CD4-positive, alpha-beta T cell (primary cell): ENCODE data around the gene AGPS. TPM values are rescaled to one million over a fixed set of nuclear protein-coding genes. Genes with fewer than 3 reads are reported as not detected.

Experiments
- ATAC-seq: fragments of 200-7000 bp; cut with Tn5 transposase; one replicate; pipeline ENCODE4 v1.10.0; 2022; ENCODE audit warnings: mild to moderate bottlenecking; ENCODE audit not compliant: poor library complexity
- CTCF ChIA-PET: fragments of 350-600 bp; sonication (Branson Sonifier 250); formaldehyde crosslinking; loops from one replicate; lab custom pipeline; 2021; ENCODE audit warnings: antibody characterized with exemption, inconsistent platforms; lab: Charles Lee
- POLR2A ChIA-PET: fragments of 350-600 bp; sonication (Branson Sonifier 250); formaldehyde crosslinking; loops from one replicate; lab custom pipeline; 2021; ENCODE audit warnings: antibody characterized with exemption, inconsistent platforms; lab: Charles Lee
- DNase-seq, 14 experiments: peaks; one replicate each; pipeline ENCODE4 v3.0.0-alpha.2; 2013 to 2020; ENCODE audit warnings: mixed read lengths in 2 of 14
- H3K27ac ChIP-seq, 2 donors: one replicate each; pipeline versions ENCODE4 v1.5.1 to v1.7.0; 2013; ENCODE audit warnings: low read length in 2 of 2, low read depth in 1 of 2, mild to moderate bottlenecking in 1 of 2
- H3K27me3 ChIP-seq, 2 experiments: 1 replicate in 1 of 2; 2 replicates in 1 of 2; pipeline versions ENCODE4 v1.6.1 to v1.7.0; 2013; ENCODE audit warnings: low read length in 2 of 2, control low read depth in 1 of 2, mild to moderate bottlenecking in 1 of 2, moderate library complexity in 1 of 2; ENCODE audit not compliant: insufficient read depth in 2 of 2, control insufficient read depth in 1 of 2
- H3K36me3 ChIP-seq: one replicate; pipeline ENCODE4 v1.6.1; 2013; ENCODE audit warnings: low read length, control low read depth; ENCODE audit not compliant: insufficient read depth
- H3K4me1 ChIP-seq: one replicate; pipeline ENCODE4 v1.6.1; 2013; ENCODE audit warnings: low read length, control low read depth; ENCODE audit not compliant: insufficient read depth
- H3K4me3 ChIP-seq: one replicate; pipeline ENCODE4 v1.5.1; 2013; ENCODE audit warnings: mild to moderate bottlenecking, low read length, moderate library complexity
- H3K9me3 ChIP-seq, 2 experiments: 1 replicate in 1 of 2; 2 replicates in 1 of 2; pipeline versions ENCODE4 v1.6.1 to v1.7.0; 2013; ENCODE audit warnings: low read length in 2 of 2, mild to moderate bottlenecking in 2 of 2, control low read depth in 1 of 2, moderate library complexity in 1 of 2; ENCODE audit not compliant: control insufficient read depth in 1 of 2, insufficient read depth in 1 of 2
- H3K27ac Mint-ChIP-seq: one replicate; pipeline ENCODE4 v1.8.0; 2020; ENCODE audit warnings: mixed read lengths
- H3K27me3 Mint-ChIP-seq: one replicate; pipeline ENCODE4 v1.8.0; 2021; ENCODE audit warnings: mixed read lengths
- H3K36me3 Mint-ChIP-seq: one replicate; pipeline ENCODE4 v1.8.0; 2021; ENCODE audit warnings: low read depth, mixed read lengths
- H3K4me1 Mint-ChIP-seq: one replicate; pipeline ENCODE4 v1.8.0; 2021; ENCODE audit warnings: low read depth, mixed read lengths
- H3K4me3 Mint-ChIP-seq: one replicate; pipeline ENCODE4 v1.8.0; 2020; ENCODE audit warnings: mild to moderate bottlenecking, mixed read lengths
- H3K9me3 Mint-ChIP-seq: one replicate; pipeline ENCODE4 v1.8.0; 2020; ENCODE audit warnings: mixed read lengths
- intact Hi-C, 2 experiments: fragments of 100-400 bp; cut with DNase I in 1 of 2; cut with micrococcal nuclease in 1 of 2; formaldehyde crosslinking; loops; one replicate each; pipeline versions ENCODE4 v1.15.1 to v1.9.0; 2023 to 2025; cut with DNase I, micrococcal nuclease
- total RNA-seq, 174 experiments: library from RNA in 2 of 174; stranded (reverse) in 2 of 174; gene quantifications; one replicate each; pipeline ENCODE4 v1.2.3 and lab custom pipeline; 2021 to 2026
- TF ChIP-seq, protein P1 (sequence below): fragments of 200-600 bp; IDR thresholded peaks from one replicate; pipeline ENCODE4 v1.8.0; 2022; ENCODE audit warnings: antibody characterized with exemption, mild to moderate bottlenecking

Gene AGPS
- total RNA-seq, 2 experiments from 2014 or later, result 21.5 to 23.9 TPM

DNA sequence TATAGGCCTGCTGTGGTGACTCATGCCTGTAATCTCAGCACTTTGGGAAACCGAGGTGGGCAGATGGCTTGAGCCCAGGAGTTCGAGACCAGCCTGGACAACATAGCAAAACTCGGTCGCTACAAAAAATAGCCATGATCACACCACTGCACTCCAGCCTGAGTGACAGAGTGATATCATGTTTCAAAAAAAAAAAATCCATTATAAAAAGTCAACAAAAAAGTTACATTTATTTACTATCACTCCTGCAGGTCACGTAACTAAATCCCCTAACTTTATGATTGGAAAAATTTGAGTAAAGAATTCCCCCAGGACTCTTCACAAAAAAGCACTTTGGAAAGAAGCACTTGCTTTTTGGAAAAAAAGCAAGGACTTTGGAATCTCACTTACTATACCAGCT is 46.4 kb upstream of the AGPS start:
- Mint-ChIP-seq H3K36me3 (no peaks in the 10 kb centered on the region), H3K27me3 (no peaks in the 10 kb centered on the region), H3K4me3 (no peak overlapping the region), H3K27ac (no peak overlapping the region), H3K4me1 (no peaks in the 10 kb centered on the region), H3K9me3 (no peaks in the 10 kb centered on the region)
- no peak overlapping the region for H3K4me3 ChIP-seq
- no peak overlapping the region for H3K27ac ChIP-seq
- no peak for ATAC-seq
- ChIA-PET CTCF (interaction anchor here (0.9 kb wide), 1 partner anchor 11 kb away, joined by 3 read pairs; no protein-coding TSS in a partner anchor), POLR2A (no interaction called here)
- H3K9me3 ChIP-seq, result no peaks in the 10 kb centered on the region
- H3K27me3 ChIP-seq, result no peaks in the 10 kb centered on the region
- TF ChIP-seq, protein P1, sequence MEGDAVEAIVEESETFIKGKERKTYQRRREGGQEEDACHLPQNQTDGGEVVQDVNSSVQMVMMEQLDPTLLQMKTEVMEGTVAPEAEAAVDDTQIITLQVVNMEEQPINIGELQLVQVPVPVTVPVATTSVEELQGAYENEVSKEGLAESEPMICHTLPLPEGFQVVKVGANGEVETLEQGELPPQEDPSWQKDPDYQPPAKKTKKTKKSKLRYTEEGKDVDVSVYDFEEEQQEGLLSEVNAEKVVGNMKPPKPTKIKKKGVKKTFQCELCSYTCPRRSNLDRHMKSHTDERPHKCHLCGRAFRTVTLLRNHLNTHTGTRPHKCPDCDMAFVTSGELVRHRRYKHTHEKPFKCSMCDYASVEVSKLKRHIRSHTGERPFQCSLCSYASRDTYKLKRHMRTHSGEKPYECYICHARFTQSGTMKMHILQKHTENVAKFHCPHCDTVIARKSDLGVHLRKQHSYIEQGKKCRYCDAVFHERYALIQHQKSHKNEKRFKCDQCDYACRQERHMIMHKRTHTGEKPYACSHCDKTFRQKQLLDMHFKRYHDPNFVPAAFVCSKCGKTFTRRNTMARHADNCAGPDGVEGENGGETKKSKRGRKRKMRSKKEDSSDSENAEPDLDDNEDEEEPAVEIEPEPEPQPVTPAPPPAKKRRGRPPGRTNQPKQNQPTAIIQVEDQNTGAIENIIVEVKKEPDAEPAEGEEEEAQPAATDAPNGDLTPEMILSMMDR, result no peak
- intact Hi-C loops, result no loop called here
- no peaks in the 10 kb centered on the region for H3K36me3 ChIP-seq
- H3K4me1 ChIP-seq, result no peaks in the 10 kb centered on the region
- no peak for DNase-seq

DNA sequence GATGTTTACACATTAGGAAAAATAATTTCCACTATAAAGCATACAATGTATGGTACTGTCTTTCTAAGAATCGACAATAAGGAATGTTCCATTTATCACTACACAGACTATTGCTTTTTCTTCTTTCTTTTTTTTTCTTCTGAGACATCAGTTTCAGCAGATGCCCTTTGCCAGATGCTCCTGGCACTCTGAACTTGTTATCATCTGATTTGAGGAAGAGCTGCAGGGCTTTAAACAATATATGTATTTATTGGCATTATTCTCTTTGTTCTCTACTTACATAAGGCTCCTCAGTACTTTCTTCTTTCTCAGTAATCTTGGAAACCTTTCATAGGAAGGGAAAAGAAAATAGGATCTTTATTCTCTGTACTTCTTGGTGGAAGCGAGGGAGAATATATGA is 45.0 kb upstream of the AGPS start:
- intact Hi-C loops, result no loop called here
- H3K4me1 ChIP-seq, result no peaks in the 10 kb centered on the region
- H3K36me3 ChIP-seq, result no peaks in the 10 kb centered on the region
- H3K27ac ChIP-seq, result no peak overlapping the region
- Mint-ChIP-seq H3K9me3 (no peaks in the 10 kb centered on the region), H3K27me3 (no peaks in the 10 kb centered on the region), H3K36me3 (no peaks in the 10 kb centered on the region), H3K4me3 (no peak overlapping the region), H3K27ac (no peak overlapping the region), H3K4me1 (no peaks in the 10 kb centered on the region)
- H3K9me3 ChIP-seq, result no peaks in the 10 kb centered on the region
- H3K27me3 ChIP-seq, result no peaks in the 10 kb centered on the region
- ChIA-PET CTCF (no interaction called here), POLR2A (no interaction called here)
- no peak overlapping the region for H3K4me3 ChIP-seq
- ATAC-seq, result no peak
- TF ChIP-seq, protein P1, result no peak
- DNase-seq, result no peak

- TF ChIP-seq, protein P1, result no peak
- ChIA-PET CTCF (no interaction called here), POLR2A (no interaction called here)
- Histone ChIP-seq H3K4me3 (no peak overlapping the region), H3K4me1 (no peaks in the 10 kb centered on the region), H3K27me3 (no peaks in the 10 kb centered on the region), H3K27ac (no peak overlapping the region), H3K36me3 (no peaks in the 10 kb centered on the region), H3K9me3 (no peaks in the 10 kb centered on the region)
- H3K4me3 Mint-ChIP-seq, result no peak overlapping the region
- H3K36me3 Mint-ChIP-seq, result no peaks in the 10 kb centered on the region
- H3K9me3 Mint-ChIP-seq, result no peaks in the 10 kb centered on the region
- no peak for DNase-seq
- H3K27me3 Mint-ChIP-seq, result no peaks in the 10 kb centered on the region
- no peaks in the 10 kb centered on the region for H3K4me1 Mint-ChIP-seq
- H3K27ac Mint-ChIP-seq, result no peak overlapping the region
- intact Hi-C loops, result no loop called here
- ATAC-seq, result no peak
Measured at GRCh38 chr2:177348118-177348654, 44.4 kb upstream of the AGPS start.
